HepG2 (cell line): ENCODE measurements around the gene GPR4. TPM values are rescaled to one million over a fixed set of nuclear protein-coding genes. Genes with fewer than 3 reads are reported as not detected.
A peak's percentile ranks its signal among the peaks of the same experiment; 100 is the strongest.

ENCODE experiments used
- FOSL1 ChIP-seq: sonication (generic); formaldehyde crosslinking; IDR thresholded peaks from 2 replicates; pipeline ENCODE4 v1.9.0; 2021; ENCODE audit warnings: missing genetic modification reagents, borderline replicate concordance
- KLF6 ChIP-seq: IDR thresholded peaks from 2 replicates; pipeline ENCODE4 v1.8.0; 2016; ENCODE audit warnings: missing biosample characterization, missing genetic modification reagents
- MBD4 ChIP-seq: IDR thresholded peaks from 2 replicates; pipeline ENCODE4 v1.6.1; 2012; ENCODE audit warnings: low read length, inconsistent platforms, borderline replicate concordance
- MTF1 ChIP-seq: sonication (generic); formaldehyde crosslinking; IDR thresholded peaks from 2 replicates; pipeline ENCODE4 v1.5.0; 2020; ENCODE audit warnings: missing genetic modification reagents
- MXI1 ChIP-seq: IDR thresholded peaks from 3 replicates; pipeline ENCODE4 v1.6.1; 2012; ENCODE audit warnings: low read depth, low read length, inconsistent platforms, borderline replicate concordance
- MYC ChIP-seq: sonication (generic); formaldehyde crosslinking; IDR thresholded peaks from 2 replicates; pipeline ENCODE4 v1.9.0; 2021; ENCODE audit warnings: missing genetic modification reagents, borderline replicate concordance
- NFIC ChIP-seq: IDR thresholded peaks from 2 replicates; pipeline ENCODE4 v1.6.1; 2012; ENCODE audit warnings: mild to moderate bottlenecking, low read length, inconsistent platforms
- PAWR ChIP-seq: sonication (generic); formaldehyde crosslinking; IDR thresholded peaks from 2 replicates; pipeline ENCODE4 v1.4.0; 2020; ENCODE audit warnings: missing genetic modification reagents, mild to moderate bottlenecking, borderline replicate concordance
- POGZ ChIP-seq: sonication (generic); formaldehyde crosslinking; IDR thresholded peaks from 2 replicates; pipeline ENCODE4 v1.4.0; 2020; ENCODE audit warnings: mild to moderate bottlenecking, missing genetic modification reagents
- POLR2G ChIP-seq: fragments of 200-400 bp; formaldehyde crosslinking; IDR thresholded peaks from 2 replicates; pipeline ENCODE4 v1.6.1; 2018; ENCODE audit warnings: mild to moderate bottlenecking, low read depth, low read length, moderate library complexity
- RNF2 ChIP-seq: fragments of 450-650 bp; conservative IDR thresholded peaks from 2 replicates; pipeline ENCODE4 v1.6.1; 2016; ENCODE audit warnings: low read depth
- SIN3B ChIP-seq: fragments of 150-350 bp; IDR thresholded peaks from 2 replicates; pipeline ENCODE4 v1.6.1; 2014; ENCODE audit warnings: low read length
- SRY ChIP-seq: sonication (generic); formaldehyde crosslinking; IDR thresholded peaks from 2 replicates; pipeline ENCODE4 v1.8.0; 2022; ENCODE audit warnings: mild to moderate bottlenecking, missing genetic modification reagents
- U2AF1 ChIP-seq: fragments of 200-400 bp; formaldehyde crosslinking; optimal IDR thresholded peaks from 2 replicates; pipeline ENCODE3; 2017; ENCODE audit warnings: mild to moderate bottlenecking, low read depth, low read length
- ZNF24 ChIP-seq: fragments of 450-650 bp; IDR thresholded peaks from 2 replicates; pipeline ENCODE4 v1.6.1; 2017; ENCODE audit warnings: antibody characterized with exemption, mild to moderate bottlenecking
- ZNF34 ChIP-seq: sonication (generic); formaldehyde crosslinking; IDR thresholded peaks from 2 replicates; pipeline ENCODE4 v1.4.0; 2020; ENCODE audit warnings: mild to moderate bottlenecking, missing genetic modification reagents, borderline replicate concordance
- ZNF713 ChIP-seq: sonication (generic); formaldehyde crosslinking; IDR thresholded peaks from 2 replicates; pipeline ENCODE4 v1.4.0; 2020; ENCODE audit warnings: mild to moderate bottlenecking, missing genetic modification reagents
- polyA plus RNA-seq, 8 experiments: library from polyadenylated mRNA; depleted of rRNA in 3 of 8; stranded (reverse) in 7 of 8; unstranded in 1 of 8; fragments of >200 nt; fragmentation: Illumina TruSeq in 4 of 8; extraction: Trizol in 4 of 8; gene quantifications; 2 replicates each; pipeline versions ENCODE4 v1.2.1 to v1.2.3, GENCODE V29; 2011 to 2016; ENCODE audit warnings: low read depth in 4 of 8, missing spikeins in 1 of 8, mixed read lengths in 1 of 8; ENCODE audit not compliant: insufficient read depth in 1 of 8
- total RNA-seq, 5 experiments: library from RNA; depleted of rRNA; stranded (reverse); fragments of >200 nt; fragmentation: Illumina TruSeq; extraction: Trizol; gene quantifications; 2 replicates each; pipeline ENCODE4 v1.2.3, GENCODE V29; 2016; ENCODE audit warnings: low read depth in 1 of 5
- TF ChIP-seq, protein P1 (sequence below): sonication (generic); formaldehyde crosslinking; IDR thresholded peaks from 2 replicates; pipeline ENCODE4 v1.4.0; 2020; ENCODE audit warnings: mild to moderate bottlenecking, missing genetic modification reagents
- TF ChIP-seq, protein P2 (sequence below): sonication (generic); formaldehyde crosslinking; IDR thresholded peaks from 2 replicates; pipeline ENCODE4 v1.4.0; 2020; ENCODE audit warnings: missing genetic modification reagents
- TF ChIP-seq, protein P3 (sequence below): sonication (generic); formaldehyde crosslinking; IDR thresholded peaks from 2 replicates; pipeline ENCODE4 v1.8.1; 2023; ENCODE audit warnings: missing genetic modification reagents, mild to moderate bottlenecking, borderline replicate concordance
- TF ChIP-seq, protein P4 (sequence below), 2 experiments: sonication (generic) in 1 of 2; formaldehyde crosslinking in 1 of 2; IDR thresholded peaks; 2 replicates each; pipeline versions ENCODE4 v1.4.0 to v1.6.1; 2016 to 2020; ENCODE audit warnings: borderline replicate concordance in 1 of 2, low read depth in 1 of 2, mild to moderate bottlenecking in 1 of 2, missing genetic modification reagents in 1 of 2
- TF ChIP-seq, protein P5 (sequence below): sonication (generic); formaldehyde crosslinking; IDR thresholded peaks from 2 replicates; pipeline ENCODE4 v1.8.0; 2022; ENCODE audit warnings: missing genetic modification reagents, mild to moderate bottlenecking, moderate library complexity, borderline replicate concordance

The GPR4 gene
- total and polyA plus RNA-seq, 2 of the 13 experiments (the other 11 are each of a cell fraction or from before 2014, with no cell fraction given), result 0.15 TPM; not detected in 1

DNA sequence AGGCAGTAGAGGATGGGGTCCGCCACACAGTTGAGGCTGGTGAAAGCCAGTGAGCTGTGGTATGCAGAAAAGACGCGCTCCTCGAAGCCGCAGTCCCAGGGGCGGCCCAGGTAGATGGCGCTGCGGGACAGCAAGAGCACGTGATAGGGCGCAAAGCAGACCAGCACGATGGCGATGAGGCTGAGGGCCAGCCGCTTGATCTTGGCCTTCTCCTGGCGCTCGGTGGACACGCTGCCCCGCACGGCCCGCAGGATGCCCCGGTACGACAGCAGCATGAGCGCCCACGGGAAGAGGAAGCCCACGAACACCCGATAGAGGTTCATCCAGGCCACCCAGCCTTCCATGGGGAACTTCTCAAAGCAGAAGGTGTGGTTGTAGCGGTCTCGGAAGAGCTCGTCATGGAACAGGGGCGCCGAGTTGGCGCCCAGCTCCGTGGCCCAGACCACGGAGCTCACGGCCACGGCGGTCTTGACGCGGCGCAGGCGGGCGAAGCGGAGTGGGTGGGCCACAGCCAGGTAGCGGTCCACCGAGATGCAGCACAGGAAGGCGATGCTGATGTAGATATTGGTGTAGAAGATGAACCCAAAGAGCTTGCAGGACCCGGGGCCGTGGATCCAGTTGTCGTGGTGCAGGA, 10.9 kb downstream of the GPR4 start (continued):
- TF ChIP-seq PAWR (no peak), MXI1 (peak; percentile 50; the same call in 1 of the 3 replicates), KLF6 (CRISPR knock-in tag) (peak; percentile 83), SRY (CRISPR knock-in tag) (peak; percentile 76; the same call in 1 of the 2 replicates), SIN3B (no peak), NFIC (no peak), FOSL1 (CRISPR knock-in tag) (no peak), U2AF1 (no peak), POGZ (CRISPR knock-in tag) (no peak), POLR2G (no peak), ZNF713 (CRISPR knock-in tag) (no peak), MBD4 (no peak), ZNF34 (no peak), ZNF24 (no peak), MTF1 (CRISPR knock-in tag) (no peak), MYC (CRISPR knock-in tag) (peak; percentile 86; the same call in 1 of the 2 replicates), RNF2 (peak; percentile 89)
- TF ChIP-seq, protein P1, sequence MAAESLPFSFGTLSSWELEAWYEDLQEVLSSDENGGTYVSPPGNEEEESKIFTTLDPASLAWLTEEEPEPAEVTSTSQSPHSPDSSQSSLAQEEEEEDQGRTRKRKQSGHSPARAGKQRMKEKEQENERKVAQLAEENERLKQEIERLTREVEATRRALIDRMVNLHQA, result no peak
- TF ChIP-seq, protein P2, sequence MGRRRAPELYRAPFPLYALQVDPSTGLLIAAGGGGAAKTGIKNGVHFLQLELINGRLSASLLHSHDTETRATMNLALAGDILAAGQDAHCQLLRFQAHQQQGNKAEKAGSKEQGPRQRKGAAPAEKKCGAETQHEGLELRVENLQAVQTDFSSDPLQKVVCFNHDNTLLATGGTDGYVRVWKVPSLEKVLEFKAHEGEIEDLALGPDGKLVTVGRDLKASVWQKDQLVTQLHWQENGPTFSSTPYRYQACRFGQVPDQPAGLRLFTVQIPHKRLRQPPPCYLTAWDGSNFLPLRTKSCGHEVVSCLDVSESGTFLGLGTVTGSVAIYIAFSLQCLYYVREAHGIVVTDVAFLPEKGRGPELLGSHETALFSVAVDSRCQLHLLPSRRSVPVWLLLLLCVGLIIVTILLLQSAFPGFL (CRISPR knock-in tag), result no peak
- TF ChIP-seq, protein P3, sequence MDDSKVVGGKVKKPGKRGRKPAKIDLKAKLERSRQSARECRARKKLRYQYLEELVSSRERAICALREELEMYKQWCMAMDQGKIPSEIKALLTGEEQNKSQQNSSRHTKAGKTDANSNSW (CRISPR knock-in tag), result peak; percentile 49; the same call in 1 of the 2 replicates
- TF ChIP-seq, protein P4, sequence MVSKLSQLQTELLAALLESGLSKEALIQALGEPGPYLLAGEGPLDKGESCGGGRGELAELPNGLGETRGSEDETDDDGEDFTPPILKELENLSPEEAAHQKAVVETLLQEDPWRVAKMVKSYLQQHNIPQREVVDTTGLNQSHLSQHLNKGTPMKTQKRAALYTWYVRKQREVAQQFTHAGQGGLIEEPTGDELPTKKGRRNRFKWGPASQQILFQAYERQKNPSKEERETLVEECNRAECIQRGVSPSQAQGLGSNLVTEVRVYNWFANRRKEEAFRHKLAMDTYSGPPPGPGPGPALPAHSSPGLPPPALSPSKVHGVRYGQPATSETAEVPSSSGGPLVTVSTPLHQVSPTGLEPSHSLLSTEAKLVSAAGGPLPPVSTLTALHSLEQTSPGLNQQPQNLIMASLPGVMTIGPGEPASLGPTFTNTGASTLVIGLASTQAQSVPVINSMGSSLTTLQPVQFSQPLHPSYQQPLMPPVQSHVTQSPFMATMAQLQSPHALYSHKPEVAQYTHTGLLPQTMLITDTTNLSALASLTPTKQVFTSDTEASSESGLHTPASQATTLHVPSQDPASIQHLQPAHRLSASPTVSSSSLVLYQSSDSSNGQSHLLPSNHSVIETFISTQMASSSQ (IDR thresholded peaks at IDR 0.05; ENCODE audit: low read depth), result no peak
- TF ChIP-seq, protein P4 (CRISPR knock-in tag; IDR thresholded peaks at IDR 0.05; ENCODE audit: borderline replicate concordance), result 0 out of 2 replicates have a peak, but pooled peaks have one; percentile 56
- TF ChIP-seq, protein P5, sequence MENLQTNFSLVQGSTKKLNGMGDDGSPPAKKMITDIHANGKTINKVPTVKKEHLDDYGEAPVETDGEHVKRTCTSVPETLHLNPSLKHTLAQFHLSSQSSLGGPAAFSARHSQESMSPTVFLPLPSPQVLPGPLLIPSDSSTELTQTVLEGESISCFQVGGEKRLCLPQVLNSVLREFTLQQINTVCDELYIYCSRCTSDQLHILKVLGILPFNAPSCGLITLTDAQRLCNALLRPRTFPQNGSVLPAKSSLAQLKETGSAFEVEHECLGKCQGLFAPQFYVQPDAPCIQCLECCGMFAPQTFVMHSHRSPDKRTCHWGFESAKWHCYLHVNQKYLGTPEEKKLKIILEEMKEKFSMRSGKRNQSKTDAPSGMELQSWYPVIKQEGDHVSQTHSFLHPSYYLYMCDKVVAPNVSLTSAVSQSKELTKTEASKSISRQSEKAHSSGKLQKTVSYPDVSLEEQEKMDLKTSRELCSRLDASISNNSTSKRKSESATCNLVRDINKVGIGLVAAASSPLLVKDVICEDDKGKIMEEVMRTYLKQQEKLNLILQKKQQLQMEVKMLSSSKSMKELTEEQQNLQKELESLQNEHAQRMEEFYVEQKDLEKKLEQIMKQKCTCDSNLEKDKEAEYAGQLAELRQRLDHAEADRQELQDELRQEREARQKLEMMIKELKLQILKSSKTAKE (CRISPR knock-in tag), result 0 out of 2 replicates have a peak, but pooled peaks have one; percentile 19
